Tibial nerve (tissue), 4 donors: ENCODE data around the gene RFX6. TPM values are rescaled to one million over a fixed set of nuclear protein-coding genes. Genes with fewer than 3 reads are reported as not detected.

ENCODE experiments used
- DNase-seq, 2 donors: peaks; one replicate each; pipeline ENCODE4 v3.0.0-alpha.2; 2019; ENCODE audit warnings: low spot score in 2 of 2
- H3K27ac ChIP-seq, 4 donors: fragments of 200-600 bp; sonication (generic) in 3 of 4; one replicate each; pipeline ENCODE4 v1.5.1; 2017 to 2019; ENCODE audit warnings: mild to moderate bottlenecking in 1 of 4
- H3K27me3 ChIP-seq, 2 donors: fragments of 200-600 bp; sonication (generic) in 1 of 2; one replicate each; pipeline versions ENCODE4 v1.5.1 to v1.6.0; 2017 to 2019
- H3K36me3 ChIP-seq, 3 donors: fragments of 200-600 bp; sonication (generic); one replicate each; pipeline ENCODE4 v1.5.1; 2018 to 2019
- H3K4me1 ChIP-seq, 4 donors: fragments of 200-600 bp; sonication (generic) in 3 of 4; one replicate each; pipeline ENCODE4 v1.5.1; 2017 to 2019
- H3K4me3 ChIP-seq, 4 donors: fragments of 200-600 bp; sonication (generic) in 3 of 4; one replicate each; pipeline ENCODE4 v1.5.1; 2017 to 2019; ENCODE audit warnings: mild to moderate bottlenecking in 1 of 4, moderate library complexity in 1 of 4
- H3K9me3 ChIP-seq, 4 donors: fragments of 200-600 bp; sonication (generic) in 3 of 4; one replicate each; pipeline ENCODE4 v1.5.1; 2017 to 2019
- CTCF ChIP-seq, 5 experiments: fragments of 200-600 bp in 3 of 5; fragments of 450-650 bp in 2 of 5; sonication (generic) in 3 of 5; IDR thresholded peaks; one replicate each; pipeline ENCODE4 v1.5.1; 2016 to 2019; ENCODE audit warnings: antibody characterized with exemption in 5 of 5, mild to moderate bottlenecking in 3 of 5, moderate library complexity in 2 of 5
- EP300 ChIP-seq, 2 donors: sonication (generic); formaldehyde crosslinking; IDR thresholded peaks; one replicate each; pipeline ENCODE4 v1.6.1; 2017; ENCODE audit warnings: antibody characterized with exemption in 2 of 2, mild to moderate bottlenecking in 1 of 2
- POLR2A ChIP-seq, 2 donors: fragments of 450-650 bp; IDR thresholded peaks; one replicate each; pipeline ENCODE4 v1.6.1; 2017; ENCODE audit warnings: antibody characterized with exemption in 2 of 2, mild to moderate bottlenecking in 2 of 2, moderate library complexity in 2 of 2
- WGBS, 2 donors: methylation state at CpG; one replicate each; pipeline ENCODE4 v1.1.5; 2018; 5-methylcytosine and 5-hydroxymethylcytosine counted together
- total RNA-seq, 4 donors: library from RNA; depleted of rRNA; stranded (reverse); fragments of >200 nt; gene quantifications; one replicate each; pipeline ENCODE4 v1.1.0, GENCODE V29; 2016

The RFX6 gene
- total RNA-seq, 4 donors from 2014 or later = 0.22 TPM; not detected in 3

- Histone ChIP-seq H3K9me3 (no peaks in the 10 kb centered on the region), H3K27ac (no peak overlapping the region), H3K4me3 (no peak overlapping the region), H3K4me1 (peaks cover 0 to 16% (median 3%) of the 10 kb centered on the region in 4 donors), H3K36me3 (no peaks in the 10 kb centered on the region), H3K27me3 (peaks cover 0 to 28% of the 10 kb centered on the region in 2 donors)
- TF ChIP-seq CTCF (IDR thresholded peaks at IDR 0.05) (no peak), EP300 (IDR thresholded peaks at IDR 0.05) (no peak)
- DNase-seq = no peak
These were observed 4.2 kb downstream of the RFX6 start for GRCh38 chr6:116881236-116881635.

- H3K27ac ChIP-seq = no peak overlapping the region
- H3K27me3 ChIP-seq = peaks cover 0 to 10% of the 10 kb centered on the region in 2 donors
- H3K4me1 ChIP-seq = no peaks in the 10 kb centered on the region
- 79% methylated on average over 1 of the region's 1 CpG for WGBS, 2 donors
- H3K4me3 ChIP-seq = no peak overlapping the region
- TF ChIP-seq EP300 (IDR thresholded peaks at IDR 0.05) (no peak), POLR2A (IDR thresholded peaks at IDR 0.05) (no peak), CTCF (IDR thresholded peaks at IDR 0.05) (no peak)
- H3K36me3 ChIP-seq = no peaks in the 10 kb centered on the region
- DNase-seq = no peak
- no peaks in the 10 kb centered on the region for H3K9me3 ChIP-seq
These were observed 6.0 kb downstream of the RFX6 start for GRCh38 chr6:116883005-116883404.

- Histone ChIP-seq H3K36me3 (no peaks in the 10 kb centered on the region), H3K4me3 (no peak overlapping the region), H3K9me3 (no peaks in the 10 kb centered on the region), H3K27ac (no peak overlapping the region), H3K27me3 (no peaks in the 10 kb centered on the region), H3K4me1 (no peaks in the 10 kb centered on the region)
- TF ChIP-seq EP300 (IDR thresholded peaks at IDR 0.05) (no peak), CTCF (IDR thresholded peaks at IDR 0.05) (no peak), POLR2A (IDR thresholded peaks at IDR 0.05) (no peak)
- no peak for DNase-seq
- 71 to 73% methylated on average over 3 of the region's 3 CpGs for WGBS, 2 donors
These were observed 7.5 kb downstream of the RFX6 start for GRCh38 chr6:116884530-116884929.

DNA sequence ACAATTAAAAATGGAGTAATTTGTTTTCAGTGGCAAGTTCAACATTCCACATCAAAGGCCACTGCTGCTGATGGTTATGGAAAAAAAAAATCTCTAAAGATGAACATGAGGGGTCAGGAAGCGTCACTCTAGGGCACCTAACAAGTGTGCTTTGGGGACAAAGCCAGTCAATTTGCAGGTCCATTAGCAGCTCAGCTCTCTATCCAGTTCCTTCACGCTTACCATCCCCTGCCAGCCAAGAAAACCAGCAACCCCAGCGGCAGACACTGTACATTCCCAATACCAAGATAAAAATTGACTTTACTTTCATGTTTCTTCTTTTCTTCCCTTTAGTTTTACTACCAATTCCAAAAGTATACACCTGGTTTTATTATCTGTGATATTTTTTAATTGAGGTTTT, 10.1 kb downstream of the RFX6 start:
- Histone ChIP-seq H3K9me3 (no peaks in the 10 kb centered on the region), H3K4me3 (no peak overlapping the region)
- 56 to 57% methylated on average over 3 of the region's 3 CpGs for WGBS, 2 donors

GRCh38 chr6:116887894-116888293, 10.9 kb downstream of the RFX6 start:
- no peaks in the 10 kb centered on the region for H3K27me3 ChIP-seq
- H3K9me3 ChIP-seq = no peaks in the 10 kb centered on the region
- H3K27ac ChIP-seq = no peak overlapping the region
- no peak overlapping the region for H3K4me3 ChIP-seq
- H3K36me3 ChIP-seq = no peaks in the 10 kb centered on the region
- no peaks in the 10 kb centered on the region for H3K4me1 ChIP-seq
- no peak for DNase-seq
- no peak for TF ChIP-seq POLR2A (IDR thresholded peaks at IDR 0.05)
- no peak for TF ChIP-seq CTCF (IDR thresholded peaks at IDR 0.05)
- no peak for TF ChIP-seq EP300 (IDR thresholded peaks at IDR 0.05)
- WGBS, 2 donors = 44 to 64% methylated on average over 1 of the region's 1 CpG

More for the DNA sequence above, 10.1 kb downstream of the RFX6 start:
- Histone ChIP-seq H3K27me3 (no peaks in the 10 kb centered on the region), H3K36me3 (no peaks in the 10 kb centered on the region), H3K4me1 (no peaks in the 10 kb centered on the region), H3K27ac (no peak overlapping the region)
- DNase-seq = no peak
- TF ChIP-seq EP300 (IDR thresholded peaks at IDR 0.05) (no peak), POLR2A (IDR thresholded peaks at IDR 0.05) (no peak), CTCF (IDR thresholded peaks at IDR 0.05) (no peak)
